ENCODE data around the gene PDIK1L. TPM values are rescaled to one million over a fixed set of nuclear protein-coding genes. Genes with fewer than 3 reads are reported as not detected.

The PDIK1L gene
- polyA plus RNA-seq, 3 donors = 1.7 to 2.7 (median 1.7) TPM

GRCh38 chr1:26138974-26139558 is 27.4 kb downstream of the PDIK1L start:
- 59 to 66% (median 61%) methylated on average over 3 of the region's 3 CpGs for WGBS, 3 donors
- no peak overlapping the region for H3K27ac ChIP-seq (ENCODE audit: low read depth, low read length)

GRCh38 chr1:26142159-26142558 is 30.5 kb downstream of the PDIK1L start:
- 82 to 84% (median 83%) methylated on average over 8 of the region's 8 CpGs for WGBS, 3 donors
- no peak overlapping the region for H3K27ac ChIP-seq (ENCODE audit: low read depth, low read length)

GRCh38 chr1:26145041-26145959 is 33.7 kb downstream of the PDIK1L start:
- WGBS, 3 donors = 25 to 28% (median 27%) methylated on average over 19 of the region's 19 CpGs
- H3K27ac ChIP-seq (ENCODE audit: low read depth, low read length) = no peak overlapping the region

DNA sequence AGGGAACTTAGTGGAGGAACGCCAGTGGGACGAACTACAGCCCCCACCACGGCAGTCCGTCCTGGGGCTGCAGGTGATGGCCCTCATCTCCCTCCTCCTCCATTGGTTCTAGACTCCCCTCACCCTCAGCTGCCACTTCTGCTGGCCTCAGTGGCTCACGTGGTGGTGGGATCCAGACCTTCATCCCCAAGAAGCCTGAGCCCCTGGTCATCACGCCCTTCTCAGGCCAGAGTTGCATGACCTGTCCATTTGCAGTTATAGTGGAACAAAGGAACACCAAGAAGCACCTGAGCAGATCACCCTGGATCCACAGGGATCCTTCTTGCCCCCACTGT is 34.3 kb downstream of the PDIK1L start:
- WGBS, 3 donors = 45 to 53% (median 52%) methylated on average over 6 of the region's 6 CpGs
- no peak overlapping the region for H3K27ac ChIP-seq (ENCODE audit: low read depth, low read length)

DNA sequence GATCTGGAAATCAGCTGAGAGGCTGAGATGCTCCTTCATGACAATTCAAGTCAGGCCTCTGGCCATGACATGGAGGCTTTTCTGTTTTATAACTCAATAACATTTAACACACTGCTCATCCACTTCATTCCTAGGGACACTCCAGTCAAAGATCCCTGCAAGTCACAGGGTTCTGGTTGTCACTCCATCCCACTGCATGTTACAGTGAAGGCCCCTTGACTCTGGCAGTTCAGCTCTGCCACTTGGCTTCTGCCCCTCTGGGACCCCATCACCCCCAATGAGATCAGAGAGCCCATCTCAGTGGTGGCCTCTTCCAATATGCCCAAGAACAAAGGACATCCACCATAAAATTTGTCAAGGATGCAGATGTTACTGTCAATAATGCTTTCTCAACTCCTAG is 37.3 kb downstream of the PDIK1L start:
- no peak overlapping the region for H3K27ac ChIP-seq (ENCODE audit: low read depth, low read length)

DNA sequence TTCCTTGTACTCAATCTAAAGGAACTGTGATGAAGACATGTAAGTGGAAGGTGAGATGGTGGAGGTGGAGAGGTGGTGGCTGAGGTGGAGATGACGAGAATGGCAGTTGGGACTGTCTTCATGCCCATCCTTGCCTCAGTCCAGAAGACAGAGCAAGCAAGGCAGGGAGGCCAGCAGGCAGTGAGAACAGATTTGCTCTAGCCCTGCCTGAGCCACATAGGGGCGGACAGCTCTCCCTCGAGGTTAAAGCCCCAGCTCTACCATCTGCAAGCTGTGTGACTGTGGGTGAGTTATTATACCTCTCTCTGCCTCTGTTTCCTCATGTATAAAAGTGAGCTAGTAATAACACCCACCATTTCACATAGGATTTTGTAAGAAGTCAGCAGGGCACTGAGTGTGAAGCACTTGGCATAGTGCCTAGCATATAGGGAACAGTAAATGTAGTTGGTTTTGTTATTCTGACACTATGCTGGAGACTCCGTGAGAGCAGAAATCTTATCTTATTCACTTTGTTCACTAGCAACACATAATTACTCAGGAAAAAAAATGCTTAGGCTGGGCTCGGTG is 42.4 kb downstream of the PDIK1L start:
- 59 to 64% (median 61%) methylated on average over 5 of the region's 5 CpGs for WGBS, 3 donors
- H3K27ac ChIP-seq (ENCODE audit: low read depth, low read length) = no peak overlapping the region

DNA sequence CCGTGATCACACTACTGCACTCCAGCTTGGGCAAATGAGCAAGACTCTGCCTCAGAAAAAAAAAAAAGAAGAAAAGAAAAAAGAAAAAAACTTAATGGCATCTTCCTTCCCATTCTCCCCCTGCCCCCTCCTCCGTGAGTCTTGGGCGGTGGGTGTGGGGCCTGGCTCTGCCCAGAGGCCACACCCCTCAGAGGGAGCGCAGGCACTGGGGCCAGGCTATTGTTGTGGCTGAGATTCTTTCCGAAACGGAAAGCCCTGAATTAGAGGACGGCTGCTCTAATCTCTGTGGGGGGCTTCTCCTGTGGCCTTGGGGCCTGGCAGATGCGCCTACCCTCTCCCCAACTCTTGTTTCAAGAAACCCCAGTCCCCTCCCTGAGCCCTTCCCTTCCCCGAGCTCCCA is 43.1 kb downstream of the PDIK1L start:
- 38 to 63% (median 39%) methylated on average over 9 of the region's 9 CpGs for WGBS, 3 donors
- H3K27ac ChIP-seq (ENCODE audit: low read depth, low read length) = no peak overlapping the region

DNA sequence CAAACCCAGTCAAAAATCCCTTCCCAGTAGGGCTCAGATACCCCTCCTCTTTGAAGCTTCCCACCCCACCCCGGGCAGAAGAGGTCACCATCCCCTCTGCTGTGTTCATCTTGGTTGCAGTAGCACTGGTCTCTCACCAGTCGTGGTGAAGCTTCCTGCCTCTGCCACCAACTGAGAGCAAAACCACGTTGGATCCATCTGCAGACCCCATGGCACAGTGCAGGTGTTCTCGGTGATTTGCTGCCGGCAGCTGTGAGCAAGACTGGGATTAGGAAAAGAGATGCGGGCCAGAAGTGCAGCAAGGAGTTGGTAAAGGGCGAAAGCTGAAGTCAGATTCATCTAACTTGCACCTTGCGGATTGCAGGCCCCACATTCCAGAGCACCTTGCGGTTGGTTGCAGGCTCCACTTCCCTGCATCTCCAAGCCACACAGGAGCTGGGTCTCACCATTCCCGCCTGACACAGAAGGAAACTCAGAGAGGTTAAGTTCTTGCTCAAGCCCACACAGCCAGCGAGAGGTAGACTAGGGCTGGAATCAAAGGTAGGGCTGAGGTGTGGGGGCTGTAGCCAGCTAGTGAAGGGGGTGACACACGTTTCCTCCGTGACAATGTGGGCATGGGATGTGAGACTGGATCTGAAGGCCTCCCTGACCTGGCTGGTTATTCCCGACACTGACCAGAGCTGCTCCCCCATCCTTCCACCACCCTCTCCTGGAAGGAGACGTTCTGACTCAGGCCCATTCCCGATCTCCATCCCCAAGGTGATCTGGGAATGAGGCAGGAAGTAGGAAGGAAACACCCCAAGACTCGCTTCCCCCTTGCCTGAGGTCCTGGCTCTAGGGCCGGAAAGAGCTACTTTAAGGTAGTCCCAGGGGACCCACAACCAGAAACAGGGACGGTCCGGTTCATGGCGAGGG is 44.0 kb downstream of the PDIK1L start:
- H3K27ac ChIP-seq (ENCODE audit: low read depth, low read length) = no peak overlapping the region
- 51 to 65% (median 51%) methylated on average over 21 of the region's 21 CpGs for WGBS, 3 donors

GRCh38 chr1:26156285-26157038 is 44.8 kb downstream of the PDIK1L start:
- H3K27ac ChIP-seq (ENCODE audit: low read depth, low read length) = no peak overlapping the region
- WGBS, 3 donors = 25 to 37% (median 26%) methylated on average over 12 of the region's 12 CpGs

GRCh38 chr1:26158271-26158907 is 46.8 kb downstream of the PDIK1L start:
- H3K27ac ChIP-seq (ENCODE audit: low read depth, low read length) = no peak overlapping the region
- WGBS, 3 donors = 81 to 83% (median 83%) methylated on average over 5 of the region's 5 CpGs

DNA sequence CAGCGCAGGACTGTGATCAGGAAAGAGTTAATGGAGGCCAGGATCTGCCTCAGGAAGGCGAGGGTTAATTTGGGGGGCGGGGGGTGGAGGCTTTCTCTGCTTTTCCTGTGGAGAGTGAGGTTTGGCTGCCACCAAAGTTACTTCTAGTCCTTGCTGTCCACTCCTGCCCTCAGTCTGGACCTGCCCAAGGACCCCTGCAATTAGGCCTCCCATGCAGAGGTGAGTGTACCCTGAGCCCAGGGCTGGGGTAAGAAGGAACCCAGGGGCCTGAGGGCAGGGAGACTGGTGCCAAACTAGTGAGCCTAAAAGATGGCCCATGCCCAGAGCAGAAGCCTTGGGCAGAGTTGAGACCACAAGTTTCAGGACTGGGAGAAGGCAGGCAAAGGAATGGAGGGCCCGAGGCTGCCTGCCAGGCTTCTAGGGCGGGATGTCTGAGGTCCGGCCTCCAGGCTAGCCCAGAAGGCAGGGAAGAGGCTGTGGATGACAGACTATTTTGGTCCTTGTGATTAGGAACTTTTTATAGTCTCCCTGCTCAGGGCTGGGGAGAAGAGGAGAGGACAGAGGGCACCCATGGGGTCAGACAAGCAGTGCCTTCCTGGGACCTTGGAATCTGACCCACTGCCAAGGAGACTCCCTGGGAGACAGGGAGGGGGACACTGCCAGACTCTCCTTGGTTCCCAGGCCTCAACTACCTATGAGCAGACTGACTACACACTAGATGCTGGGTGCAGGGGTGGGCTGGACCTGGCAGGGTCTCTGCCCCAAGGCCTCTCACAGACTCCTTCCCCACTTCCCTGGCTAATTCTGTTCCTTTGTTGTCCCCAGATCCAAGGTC is 47.5 kb downstream of the PDIK1L start, which contains the start of gene FAM110D:
Gene FAM110D (plus strand): TSS at position 172 of the 835 bp plus-strand sequence. CDS start 2,213 bp downstream, outside the sequence.
- peak within 1 kb of the TSS; percentile 17 for H3K27ac ChIP-seq (ENCODE audit: low read depth, low read length)
- WGBS, 3 donors = 37 to 49% (median 47%) methylated on average over 6 of the region's 6 CpGs

DNA sequence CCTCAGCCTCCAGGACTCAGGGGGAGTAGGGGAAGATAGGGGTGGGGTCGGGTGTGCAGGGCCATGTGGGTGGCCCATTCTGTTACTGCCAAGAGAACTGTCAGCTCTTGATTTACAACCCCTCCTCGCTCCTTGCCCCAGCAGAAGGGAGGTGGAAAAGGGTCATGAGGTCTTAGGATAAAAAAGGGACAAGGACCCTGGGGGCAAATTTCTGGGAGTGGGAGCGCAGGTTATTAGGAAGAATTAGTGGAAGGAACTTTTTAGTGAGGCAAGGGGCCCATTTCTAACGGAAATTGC is 48.1 kb downstream of the PDIK1L start:
- 66 to 78% (median 72%) methylated on average over 4 of the region's 4 CpGs for WGBS, 3 donors
- no peak overlapping the region for H3K27ac ChIP-seq (ENCODE audit: low read depth, low read length)

GRCh38 chr1:26160527-26161414 is 49.1 kb downstream of the PDIK1L start:
- 40 to 51% (median 49%) methylated on average over 18 of the region's 18 CpGs for WGBS, 3 donors

GRCh38 chr1:26161415-26162219 is 50.0 kb downstream of the PDIK1L start:
- WGBS, 3 donors = 1 to 3% (median 3%) methylated on average over 68 to 98 of the region's 98 CpGs
- no peak overlapping the region for H3K27ac ChIP-seq (ENCODE audit: low read depth, low read length)

More at GRCh38 chr1:26160527-26161414, 49.1 kb downstream of the PDIK1L start:
- H3K27ac ChIP-seq (ENCODE audit: low read depth, low read length) = no peak overlapping the region

DNA sequence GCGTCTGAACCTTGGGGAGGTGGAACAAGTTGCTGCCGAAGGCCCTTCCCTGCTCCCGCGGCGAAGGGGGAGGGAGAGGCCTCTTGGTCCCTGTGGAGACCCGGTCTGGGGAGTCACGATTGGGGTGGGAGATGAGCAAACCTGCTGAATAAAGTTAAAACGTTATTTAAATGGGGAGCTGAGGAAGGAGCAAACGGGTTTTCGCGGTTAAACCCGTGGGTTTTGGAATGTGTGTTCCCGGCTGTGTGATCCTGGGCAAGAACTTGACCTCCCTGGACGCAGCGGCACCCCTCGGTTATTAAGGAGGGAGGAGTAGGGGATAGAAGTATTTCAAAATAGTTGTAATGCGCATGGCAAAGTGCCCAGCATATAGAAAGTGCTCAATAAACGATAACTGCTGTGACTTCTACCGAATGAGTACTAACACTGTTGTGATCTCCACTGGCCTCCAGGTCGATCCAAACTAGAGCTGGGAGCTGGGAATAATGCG is 50.6 kb downstream of the PDIK1L start:
- WGBS, 3 donors = 28 to 30% (median 30%) methylated on average over 21 of the region's 21 CpGs
- no peak overlapping the region for H3K27ac ChIP-seq (ENCODE audit: low read depth, low read length)

Measured in adipose tissue (tissue), 3 donors.